ENCODE data around the gene DPEP2.

DNA sequence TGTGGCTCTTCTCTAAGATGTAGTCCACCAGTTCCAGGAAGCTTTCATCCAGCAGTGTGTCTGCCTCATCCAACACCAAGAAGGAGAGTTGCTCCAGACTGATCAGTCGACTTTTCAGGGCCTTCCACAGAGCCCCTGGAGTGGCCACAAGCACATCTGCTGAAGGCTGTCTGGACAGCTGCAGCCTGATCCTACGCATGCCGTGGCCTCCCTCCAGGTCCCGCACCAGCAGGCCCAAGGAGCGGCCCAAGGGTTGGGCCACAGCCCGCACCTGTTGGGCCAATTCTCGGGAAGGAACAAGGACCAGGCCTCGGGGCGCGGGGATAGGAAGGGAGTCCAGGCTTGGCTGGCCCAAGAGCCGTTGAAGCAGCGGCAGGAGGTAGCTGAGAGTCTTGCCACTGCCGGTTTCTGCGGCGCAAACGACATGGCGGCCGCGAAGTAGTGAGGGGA lies 23.0 kb upstream of the DPEP2 start:
- no peak for TF ChIP-seq POLR2AphosphoS5 (IDR thresholded peaks at IDR 0.05; ENCODE audit: low read depth, low read length)
- TF ChIP-seq POLR2A (IDR thresholded peaks at IDR 0.05; ENCODE audit: low read depth, low read length): no peak
- TF ChIP-seq TAF1 (IDR thresholded peaks at IDR 0.05; ENCODE audit: low read depth, low read length): no peak
- TF ChIP-seq SPI1 (IDR thresholded peaks at IDR 0.05; ENCODE audit: low read depth, low read length): no peak

Measured in GM12891 (cell line).